22Rv1 (cell line): ENCODE measurements around the gene TBC1D2.

Experiments used
- ZFX ChIP-seq: fragments of 450-650 bp; IDR thresholded peaks from 2 replicates; pipeline ENCODE4 v1.6.1; 2017; ENCODE audit warnings: antibody characterized with exemption, borderline replicate concordance
- TF ChIP-seq, protein P1 (sequence below): fragments of 450-650 bp; IDR thresholded peaks from 2 replicates; pipeline ENCODE4 v1.5.1; 2017; ENCODE audit warnings: mild to moderate bottlenecking

DNA sequence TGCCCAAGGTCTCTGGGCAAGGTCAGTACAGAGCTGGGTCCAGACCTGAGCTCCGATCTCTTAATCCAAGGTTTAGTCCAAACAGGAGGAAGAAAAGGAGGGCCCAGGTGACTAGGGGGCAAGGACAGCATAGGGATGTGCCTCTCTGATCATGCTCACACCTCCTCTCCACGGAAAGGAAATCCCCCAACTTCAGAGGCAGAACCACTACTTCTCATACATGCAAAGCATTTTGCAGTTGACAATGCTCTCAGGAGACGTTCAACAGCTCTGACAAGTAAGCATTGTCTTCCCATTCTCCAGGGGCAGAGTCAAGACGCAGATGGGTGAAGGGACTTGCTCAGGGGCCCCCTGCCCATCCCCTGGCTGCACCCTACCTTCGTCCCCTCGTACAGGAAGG lies 54.3 kb downstream of the TBC1D2 start:
- TF ChIP-seq, protein P1, sequence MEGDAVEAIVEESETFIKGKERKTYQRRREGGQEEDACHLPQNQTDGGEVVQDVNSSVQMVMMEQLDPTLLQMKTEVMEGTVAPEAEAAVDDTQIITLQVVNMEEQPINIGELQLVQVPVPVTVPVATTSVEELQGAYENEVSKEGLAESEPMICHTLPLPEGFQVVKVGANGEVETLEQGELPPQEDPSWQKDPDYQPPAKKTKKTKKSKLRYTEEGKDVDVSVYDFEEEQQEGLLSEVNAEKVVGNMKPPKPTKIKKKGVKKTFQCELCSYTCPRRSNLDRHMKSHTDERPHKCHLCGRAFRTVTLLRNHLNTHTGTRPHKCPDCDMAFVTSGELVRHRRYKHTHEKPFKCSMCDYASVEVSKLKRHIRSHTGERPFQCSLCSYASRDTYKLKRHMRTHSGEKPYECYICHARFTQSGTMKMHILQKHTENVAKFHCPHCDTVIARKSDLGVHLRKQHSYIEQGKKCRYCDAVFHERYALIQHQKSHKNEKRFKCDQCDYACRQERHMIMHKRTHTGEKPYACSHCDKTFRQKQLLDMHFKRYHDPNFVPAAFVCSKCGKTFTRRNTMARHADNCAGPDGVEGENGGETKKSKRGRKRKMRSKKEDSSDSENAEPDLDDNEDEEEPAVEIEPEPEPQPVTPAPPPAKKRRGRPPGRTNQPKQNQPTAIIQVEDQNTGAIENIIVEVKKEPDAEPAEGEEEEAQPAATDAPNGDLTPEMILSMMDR: no peak
- no peak for TF ChIP-seq ZFX
